ENCODE results near the gene OR2C3. TPM values are rescaled to one million over a fixed set of nuclear protein-coding genes. Genes with fewer than 3 reads are reported as not detected.

Gene OR2C3
- total RNA-seq, result under 1 TPM in 1 of 2 donors, not detected in 1; 0.45 TPM

- Histone ChIP-seq H3K4me3 (no peak within 1 kb of the TSS), H3K27ac (no peak within 1 kb of the TSS), H3K4me1 (replicated peaks) (no peaks in the 10 kb centered on the region), H3K9me3 (no peaks in the 10 kb centered on the region), H3K27me3 (replicated peaks; ENCODE audit: insufficient read depth) (no peaks in the 10 kb centered on the region), H3K36me3 (no peaks in the 10 kb centered on the region)
- intact Hi-C loops (cut with DNase I), result no loop called here
- no peak for DNase-seq (ENCODE audit: low spot score)
- TF ChIP-seq CTCF (IDR thresholded peaks at IDR 0.05) (no peak), POLR2A (IDR thresholded peaks at IDR 0.05) (no peak), POLR2AphosphoS5 (IDR thresholded peaks at IDR 0.05) (no peak)
- WGBS, result 74% methylated on average over 2 of the region's 2 CpGs
These were observed at the start of gene OR2C3 for GRCh38 chr1:247536340-247536739. Gene OR2C3, minus strand, starts transcription at chr1:247536440. Its CDS starts 3,929 bp downstream, at chr1:247532511.

- TF ChIP-seq CTCF (IDR thresholded peaks at IDR 0.05), result no peak
- no peak for TF ChIP-seq POLR2A (IDR thresholded peaks at IDR 0.05)
- no peak for TF ChIP-seq POLR2AphosphoS5 (IDR thresholded peaks at IDR 0.05)
- no peak overlapping the region for H3K4me3 ChIP-seq
- WGBS, result 91% methylated on average over 5 of the region's 5 CpGs
- no peaks in the 10 kb centered on the region for H3K27me3 ChIP-seq (replicated peaks; ENCODE audit: insufficient read depth)
- H3K27ac ChIP-seq, result no peak overlapping the region
- H3K36me3 ChIP-seq, result no peaks in the 10 kb centered on the region
- H3K4me1 ChIP-seq (replicated peaks), result no peaks in the 10 kb centered on the region
- H3K9me3 ChIP-seq, result no peaks in the 10 kb centered on the region
- intact Hi-C loops (cut with DNase I), result no loop called here
- no peak for DNase-seq (ENCODE audit: low spot score)
These were observed 42.8 kb upstream of the OR2C3 start for GRCh38 chr1:247578946-247579460.

- intact Hi-C loops (cut with DNase I), result no loop called here
- no peak for DNase-seq (ENCODE audit: low spot score)
These were observed 40.3 kb upstream of the OR2C3 start for GRCh38 chr1:247576514-247576913.

GRCh38 chr1:247574664-247575063 is 38.4 kb upstream of the OR2C3 start:
- Histone ChIP-seq H3K27me3 (replicated peaks; ENCODE audit: insufficient read depth) (no peaks in the 10 kb centered on the region), H3K9me3 (no peaks in the 10 kb centered on the region), H3K36me3 (no peaks in the 10 kb centered on the region), H3K4me3 (no peak overlapping the region), H3K4me1 (replicated peaks) (no peaks in the 10 kb centered on the region), H3K27ac (no peak overlapping the region)
- no peak for DNase-seq (ENCODE audit: low spot score)
- no peak for TF ChIP-seq POLR2A (IDR thresholded peaks at IDR 0.05)
- no peak for TF ChIP-seq POLR2AphosphoS5 (IDR thresholded peaks at IDR 0.05)
- TF ChIP-seq CTCF (IDR thresholded peaks at IDR 0.05), result no peak
- intact Hi-C loops (cut with DNase I), result no loop called here

More at GRCh38 chr1:247576514-247576913, 40.3 kb upstream of the OR2C3 start:
- TF ChIP-seq CTCF (IDR thresholded peaks at IDR 0.05) (peak in 2 of 4 experiments; percentile 23 to 53), POLR2A (IDR thresholded peaks at IDR 0.05) (no peak)
- Histone ChIP-seq H3K4me3 (no peak overlapping the region), H3K36me3 (no peaks in the 10 kb centered on the region), H3K9me3 (no peaks in the 10 kb centered on the region), H3K27ac (no peak overlapping the region), H3K4me1 (replicated peaks) (no peaks in the 10 kb centered on the region), H3K27me3 (replicated peaks; ENCODE audit: insufficient read depth) (no peaks in the 10 kb centered on the region)
- WGBS, result 56% methylated on average over 3 of the region's 3 CpGs

- Histone ChIP-seq H3K27ac (no peak overlapping the region), H3K4me3 (no peak overlapping the region), H3K36me3 (no peaks in the 10 kb centered on the region), H3K27me3 (replicated peaks; ENCODE audit: insufficient read depth) (no peaks in the 10 kb centered on the region), H3K9me3 (no peaks in the 10 kb centered on the region), H3K4me1 (replicated peaks) (no peaks in the 10 kb centered on the region)
- no peak for DNase-seq (ENCODE audit: low spot score)
- TF ChIP-seq POLR2AphosphoS5 (IDR thresholded peaks at IDR 0.05) (no peak), POLR2A (IDR thresholded peaks at IDR 0.05) (no peak), CTCF (IDR thresholded peaks at IDR 0.05) (no peak)
- WGBS, result 82% methylated on average over 1 of the region's 1 CpG
- intact Hi-C loops (cut with DNase I), result no loop called here
These were observed 38.0 kb upstream of the OR2C3 start for GRCh38 chr1:247574236-247574635.
